ENCODE data around the gene NAA15. TPM values are rescaled to one million over a fixed set of nuclear protein-coding genes. Genes with fewer than 3 reads are reported as not detected.
"Not testable (repeated sequence)": the region's sequence is repeated elsewhere in the genome, so short reads cannot be mapped to it uniquely, and the experiment has no call there.

NAA15 gene
- total and polyA plus RNA-seq, 2 of the 8 experiments (the other 6 are each of a cell fraction or from before 2014, with no cell fraction given), result 9.7 to 124 TPM

GRCh38 chr4:139322070-139322469 lies 20.8 kb downstream of the NAA15 start:
- H3K18ac ChIP-seq (ENCODE audit: extremely low read depth, low read length); FAIRE-seq; H3K23ac ChIP-seq (ENCODE audit: insufficient read length); H2BK12ac ChIP-seq (ENCODE audit: low read depth, low read length); H2AFZ ChIP-seq (ENCODE audit: low read length); H3K4me3 ChIP-seq (ENCODE audit: extremely low read depth in 1 of 4, insufficient read depth in 2 of 4, low read depth in 3 of 4, low read length in 4 of 4); H3K4ac ChIP-seq (replicated peaks; ENCODE audit: insufficient read length, low read depth, low read length); H2AK5ac ChIP-seq (ENCODE audit: low read depth, low read length); H3K9ac ChIP-seq (replicated peaks in 1 of 4; ENCODE audit: extremely low read depth in 1 of 4, low read depth in 3 of 4, low read length in 3 of 4); H2BK5ac ChIP-seq (ENCODE audit: low read depth, low read length); H3K4me2 ChIP-seq (ENCODE audit: insufficient read depth in 1 of 2, low read depth in 2 of 2, low read length in 2 of 2); H2BK120ac ChIP-seq (replicated peaks; ENCODE audit: low read depth, low read length); H2BK20ac ChIP-seq (ENCODE audit: low read length); H3K9me3 ChIP-seq (ENCODE audit: insufficient read depth in 2 of 2, low read depth in 1 of 2, low read length in 1 of 2); H3K14ac ChIP-seq (ENCODE audit: insufficient read length); H3K27me3 ChIP-seq (replicated peaks in 1 of 4; ENCODE audit: control insufficient read depth in 3 of 4, extremely low read depth in 1 of 4, insufficient read depth in 3 of 4, low read length in 3 of 4); H3K56ac ChIP-seq (replicated peaks; ENCODE audit: insufficient read length, low read depth, low read length); H2BK15ac ChIP-seq (ENCODE audit: low read length); H3K27ac ChIP-seq (ENCODE audit: low read depth, low read length); H4K5ac ChIP-seq (ENCODE audit: insufficient read length, low read depth, low read length); H4K91ac ChIP-seq (replicated peaks; ENCODE audit: insufficient read length, low read length); H3K4me1 ChIP-seq (replicated peaks in 1 of 4; ENCODE audit: control insufficient read depth in 3 of 4, insufficient read depth in 4 of 4, low read length in 3 of 4); H4K8ac ChIP-seq (ENCODE audit: extremely low read depth, insufficient read depth, low read length); H3K79me1 ChIP-seq (ENCODE audit: low read depth, low read length); H3K23me2 ChIP-seq (ENCODE audit: low read depth, low read length); DNase-seq (ENCODE audit: low read depth in 1 of 2, low spot score in 2 of 2); H3K36me3 ChIP-seq (ENCODE audit: control insufficient read depth in 2 of 4, insufficient read depth in 4 of 4, low read length in 3 of 4): not testable (repeated sequence)
- ChIA-PET CTCF (ENCODE audit: partially characterized antibody) (interaction anchor here (0.6 to 1.5 kb wide), 4 partner anchors 26 to 282 kb away, joined by 3 to 7 read pairs (median 3); no protein-coding TSS in a partner anchor), POLR2A (ENCODE audit: partially characterized antibody) (interaction anchor here (1.5 kb wide), 1 partner anchor 21 kb away, joined by 5 read pairs; the partner anchor contains the start of gene NAA15)
- Histone ChIP-seq H3K79me2 (ENCODE audit: control insufficient read depth in 1 of 2, insufficient read depth in 2 of 2, low read length in 2 of 2) (peaks cover 47 to 100% of the 10 kb centered on the region in 2 experiments), H4K20me1 (replicated peaks in 1 of 2; ENCODE audit: control insufficient read depth in 1 of 2, insufficient read depth in 2 of 2, low read length in 2 of 2) (peaks cover under 1 to 12% of the 10 kb centered on the region in 2 experiments)
- WGBS, 2 experiments (ENCODE audit: extremely low coverage in 1 of 2, insufficient coverage in 1 of 2, insufficient read length in 1 of 2, insufficient replicate concordance in 2 of 2, low coverage in 1 of 2, low lambda C conversion rate in 2 of 2, missing lambda C conversion rate in 1 of 2), result 92% methylated on average over 1 of the region's 1 CpG; no CpG with 5 or more reads in 1 of the 2 experiments

DNA sequence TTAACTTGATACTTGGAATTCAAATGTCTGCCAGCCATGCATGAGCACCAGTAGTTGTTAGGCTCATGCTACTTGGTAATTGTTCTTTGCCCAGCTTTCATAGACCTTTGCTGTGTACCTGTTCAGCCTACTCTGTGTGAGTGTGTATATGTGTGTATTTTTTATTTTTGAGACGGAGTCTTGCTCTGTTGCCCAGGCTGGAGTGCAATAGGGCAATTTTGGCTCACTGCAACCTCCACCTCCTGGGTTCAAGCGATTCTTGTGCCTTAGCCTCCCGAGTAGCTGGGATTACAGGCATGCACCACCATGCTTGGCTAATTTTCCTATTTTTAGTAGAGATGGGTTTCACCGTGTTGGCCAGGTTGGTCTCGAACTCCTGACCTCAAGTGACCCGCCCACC lies 21.2 kb downstream of the NAA15 start:
- not testable (repeated sequence) for H2AK5ac ChIP-seq (ENCODE audit: low read depth, low read length); H3K4me1 ChIP-seq (replicated peaks in 1 of 4; ENCODE audit: control insufficient read depth in 3 of 4, insufficient read depth in 4 of 4, low read length in 3 of 4); H4K5ac ChIP-seq (ENCODE audit: insufficient read length, low read depth, low read length); H2AFZ ChIP-seq (ENCODE audit: low read length); FAIRE-seq; H3K56ac ChIP-seq (replicated peaks; ENCODE audit: insufficient read length, low read depth, low read length); H3K4ac ChIP-seq (replicated peaks; ENCODE audit: insufficient read length, low read depth, low read length); DNase-seq (ENCODE audit: low read depth in 1 of 2, low spot score in 2 of 2); H3K4me3 ChIP-seq (ENCODE audit: extremely low read depth in 1 of 4, insufficient read depth in 2 of 4, low read depth in 3 of 4, low read length in 4 of 4); H3K27me3 ChIP-seq (replicated peaks in 1 of 4; ENCODE audit: control insufficient read depth in 3 of 4, extremely low read depth in 1 of 4, insufficient read depth in 3 of 4, low read length in 3 of 4); H3K18ac ChIP-seq (ENCODE audit: extremely low read depth, low read length); H2BK20ac ChIP-seq (ENCODE audit: low read length); H3K14ac ChIP-seq (ENCODE audit: insufficient read length); H2BK120ac ChIP-seq (replicated peaks; ENCODE audit: low read depth, low read length); H3K79me1 ChIP-seq (ENCODE audit: low read depth, low read length); H3K23ac ChIP-seq (ENCODE audit: insufficient read length); H3K4me2 ChIP-seq (ENCODE audit: insufficient read depth in 1 of 2, low read depth in 2 of 2, low read length in 2 of 2); H3K27ac ChIP-seq (ENCODE audit: low read depth, low read length); H2BK12ac ChIP-seq (ENCODE audit: low read depth, low read length); H3K9me3 ChIP-seq (ENCODE audit: insufficient read depth in 2 of 2, low read depth in 1 of 2, low read length in 1 of 2); H3K9ac ChIP-seq (replicated peaks in 1 of 4; ENCODE audit: extremely low read depth in 1 of 4, low read depth in 3 of 4, low read length in 3 of 4); H4K91ac ChIP-seq (replicated peaks; ENCODE audit: insufficient read length, low read length); H2BK5ac ChIP-seq (ENCODE audit: low read depth, low read length); H3K23me2 ChIP-seq (ENCODE audit: low read depth, low read length); H3K36me3 ChIP-seq (ENCODE audit: control insufficient read depth in 2 of 4, insufficient read depth in 4 of 4, low read length in 3 of 4); H2BK15ac ChIP-seq (ENCODE audit: low read length); H4K8ac ChIP-seq (ENCODE audit: extremely low read depth, insufficient read depth, low read length)
- peaks cover 0 to 12% of the 10 kb centered on the region in 2 experiments for H4K20me1 ChIP-seq (replicated peaks in 1 of 2; ENCODE audit: control insufficient read depth in 1 of 2, insufficient read depth in 2 of 2, low read length in 2 of 2)
- POLR2A ChIA-PET (ENCODE audit: partially characterized antibody), result interaction anchor here (1.5 kb wide), 1 partner anchor 22 kb away, joined by 5 read pairs; the partner anchor contains the start of gene NAA15
- CTCF ChIA-PET (ENCODE audit: partially characterized antibody), result interaction anchor here (1.5 kb wide), 1 partner anchor 27 kb away, joined by 7 read pairs; no protein-coding TSS in a partner anchor
- H3K79me2 ChIP-seq (ENCODE audit: control insufficient read depth in 1 of 2, insufficient read depth in 2 of 2, low read length in 2 of 2), result peaks cover 42 to 100% of the 10 kb centered on the region in 2 experiments
- WGBS, 2 experiments (ENCODE audit: extremely low coverage in 1 of 2, insufficient coverage in 1 of 2, insufficient read length in 1 of 2, insufficient replicate concordance in 2 of 2, low coverage in 1 of 2, low lambda C conversion rate in 2 of 2, missing lambda C conversion rate in 1 of 2), result 90% methylated on average over 6 of the region's 6 CpGs; no CpG with 5 or more reads in 1 of the 2 experiments

Data from H1 (cell line).